Cardiac fibroblast (primary cell): ENCODE data around the gene MVB12B.
"Not testable (repeated sequence)": the region's sequence is repeated elsewhere in the genome, so short reads cannot be mapped to it uniquely, and the experiment has no call there.

Experiments used
- DNase-seq, 2 donors: peaks; one replicate each; pipeline versions ENCODE4 v3.0.0 to v3.0.0-alpha.2; 2010; ENCODE audit warnings: low read depth in 2 of 2
- H3K4me3 ChIP-seq, 2 donors: replicated peaks in 1 of 2; 1 replicate in 1 of 2; 2 replicates in 1 of 2; pipeline ENCODE4 v1.5.1; 2011; ENCODE audit warnings: low read depth in 2 of 2, low read length in 2 of 2, mild to moderate bottlenecking in 2 of 2, moderate library complexity in 1 of 2
- TF ChIP-seq, protein P1 (sequence below): IDR thresholded peaks from one replicate; pipeline ENCODE4 v1.5.1; 2011; ENCODE audit warnings: low read depth, mild to moderate bottlenecking, low read length, inconsistent platforms

MVB12B gene, protein sequence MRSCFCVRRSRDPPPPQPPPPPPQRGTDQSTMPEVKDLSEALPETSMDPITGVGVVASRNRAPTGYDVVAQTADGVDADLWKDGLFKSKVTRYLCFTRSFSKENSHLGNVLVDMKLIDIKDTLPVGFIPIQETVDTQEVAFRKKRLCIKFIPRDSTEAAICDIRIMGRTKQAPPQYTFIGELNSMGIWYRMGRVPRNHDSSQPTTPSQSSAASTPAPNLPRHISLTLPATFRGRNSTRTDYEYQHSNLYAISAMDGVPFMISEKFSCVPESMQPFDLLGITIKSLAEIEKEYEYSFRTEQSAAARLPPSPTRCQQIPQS

DNA sequence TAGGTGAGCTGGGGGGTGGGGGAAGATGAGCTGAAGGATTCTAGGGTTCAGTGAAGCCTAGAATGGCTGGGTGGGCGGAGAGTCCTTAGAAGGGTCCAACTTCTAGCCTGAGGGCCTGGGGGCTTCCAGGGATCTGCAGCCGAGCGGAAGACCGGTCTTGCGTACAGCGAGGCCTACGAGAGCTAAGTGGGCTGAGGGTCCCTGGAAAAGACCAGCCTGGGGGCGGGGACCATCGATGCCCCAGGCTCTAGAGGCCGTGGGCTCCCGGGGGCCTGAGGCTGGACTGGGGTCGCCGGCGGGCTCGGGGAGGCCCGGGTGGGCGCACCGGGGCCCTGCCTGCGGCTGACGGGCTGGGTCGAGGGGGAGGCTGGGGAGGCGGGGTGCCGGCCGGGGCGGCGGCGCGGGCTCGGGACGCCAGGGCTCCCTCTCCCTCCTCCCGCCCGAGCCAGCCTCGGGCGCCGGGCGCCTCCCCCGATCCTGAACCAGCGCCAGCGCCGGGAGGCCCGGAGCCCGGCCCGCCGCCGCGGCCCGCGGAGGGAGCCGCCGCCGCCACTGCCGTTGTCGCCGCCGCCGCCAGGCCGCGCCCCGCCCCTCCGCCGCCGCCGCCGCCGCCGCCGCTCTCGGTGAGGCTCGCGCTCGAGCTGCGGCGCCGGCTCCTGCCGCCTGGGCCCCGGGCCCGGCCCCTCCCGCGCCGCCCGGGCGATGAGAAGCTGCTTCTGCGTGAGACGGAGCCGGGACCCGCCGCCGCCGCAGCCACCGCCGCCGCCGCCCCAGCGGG lies at the start of gene MVB12B:
MVB12B (plus strand) TSS at position 602 of the 778 bp plus-strand sequence; CDS start at position 703, 101 bp downstream.
- DNase-seq, result peak in 1 of 2 donors; percentile 37
- peak within 1 kb of the TSS; percentile 52 to 59 for H3K4me3 ChIP-seq
- TF ChIP-seq, protein P1, sequence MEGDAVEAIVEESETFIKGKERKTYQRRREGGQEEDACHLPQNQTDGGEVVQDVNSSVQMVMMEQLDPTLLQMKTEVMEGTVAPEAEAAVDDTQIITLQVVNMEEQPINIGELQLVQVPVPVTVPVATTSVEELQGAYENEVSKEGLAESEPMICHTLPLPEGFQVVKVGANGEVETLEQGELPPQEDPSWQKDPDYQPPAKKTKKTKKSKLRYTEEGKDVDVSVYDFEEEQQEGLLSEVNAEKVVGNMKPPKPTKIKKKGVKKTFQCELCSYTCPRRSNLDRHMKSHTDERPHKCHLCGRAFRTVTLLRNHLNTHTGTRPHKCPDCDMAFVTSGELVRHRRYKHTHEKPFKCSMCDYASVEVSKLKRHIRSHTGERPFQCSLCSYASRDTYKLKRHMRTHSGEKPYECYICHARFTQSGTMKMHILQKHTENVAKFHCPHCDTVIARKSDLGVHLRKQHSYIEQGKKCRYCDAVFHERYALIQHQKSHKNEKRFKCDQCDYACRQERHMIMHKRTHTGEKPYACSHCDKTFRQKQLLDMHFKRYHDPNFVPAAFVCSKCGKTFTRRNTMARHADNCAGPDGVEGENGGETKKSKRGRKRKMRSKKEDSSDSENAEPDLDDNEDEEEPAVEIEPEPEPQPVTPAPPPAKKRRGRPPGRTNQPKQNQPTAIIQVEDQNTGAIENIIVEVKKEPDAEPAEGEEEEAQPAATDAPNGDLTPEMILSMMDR, result no peak

DNA sequence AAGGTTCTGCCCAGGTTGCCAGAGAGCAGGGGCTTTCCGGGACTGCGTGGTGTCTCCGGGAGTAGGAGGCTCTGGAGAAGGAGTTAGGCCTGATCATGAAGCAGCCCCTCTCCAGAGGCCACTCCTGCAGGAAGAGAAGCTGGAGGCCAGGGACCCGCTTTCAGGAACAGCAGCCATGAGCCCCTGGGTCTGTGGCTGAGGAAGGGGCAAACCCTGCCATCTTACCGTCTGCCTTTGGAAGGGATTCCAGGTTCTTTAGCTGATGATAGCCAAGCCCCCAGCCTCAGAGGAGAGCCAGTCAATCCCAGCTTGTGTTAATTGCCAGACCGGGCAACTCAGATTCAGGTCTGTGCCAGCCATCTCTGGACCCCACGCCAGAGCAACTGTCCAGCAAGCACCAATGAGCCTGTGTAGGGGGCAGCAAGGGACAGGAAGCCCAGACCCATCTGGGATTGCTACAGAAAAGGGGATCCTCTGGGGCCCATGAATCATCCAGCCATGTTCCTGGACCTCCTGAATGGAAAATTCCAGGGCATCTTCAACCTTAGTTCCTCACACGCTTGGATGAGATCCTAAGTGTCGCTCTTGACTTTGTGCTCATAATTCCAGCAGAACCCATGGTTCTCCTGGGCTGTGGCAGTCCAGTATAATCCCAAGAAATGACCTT lies 42.7 kb upstream of the MVB12B start:
- TF ChIP-seq, protein P1, result no peak
- no peak for DNase-seq
- no peak overlapping the region for H3K4me3 ChIP-seq

DNA sequence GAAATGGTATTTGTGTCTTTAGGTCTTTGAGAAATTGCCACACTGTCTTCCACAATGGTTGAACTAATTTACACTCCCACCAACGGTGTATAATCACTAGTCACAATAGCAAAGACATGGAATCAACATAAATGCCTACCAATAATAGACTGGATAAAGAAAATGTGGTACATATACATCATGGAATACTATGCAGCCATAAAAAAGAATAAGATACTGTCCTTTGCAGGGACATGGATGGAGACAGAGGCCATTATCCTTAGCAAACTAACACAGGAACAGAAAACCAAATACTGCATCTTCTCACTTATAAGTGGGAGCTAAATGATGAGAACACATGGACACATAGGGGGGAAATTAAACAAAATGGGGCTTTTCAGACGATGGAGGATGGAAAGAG lies 41.0 kb upstream of the MVB12B start:
- DNase-seq, H3K4me3 ChIP-seq: not testable (repeated sequence)

DNA sequence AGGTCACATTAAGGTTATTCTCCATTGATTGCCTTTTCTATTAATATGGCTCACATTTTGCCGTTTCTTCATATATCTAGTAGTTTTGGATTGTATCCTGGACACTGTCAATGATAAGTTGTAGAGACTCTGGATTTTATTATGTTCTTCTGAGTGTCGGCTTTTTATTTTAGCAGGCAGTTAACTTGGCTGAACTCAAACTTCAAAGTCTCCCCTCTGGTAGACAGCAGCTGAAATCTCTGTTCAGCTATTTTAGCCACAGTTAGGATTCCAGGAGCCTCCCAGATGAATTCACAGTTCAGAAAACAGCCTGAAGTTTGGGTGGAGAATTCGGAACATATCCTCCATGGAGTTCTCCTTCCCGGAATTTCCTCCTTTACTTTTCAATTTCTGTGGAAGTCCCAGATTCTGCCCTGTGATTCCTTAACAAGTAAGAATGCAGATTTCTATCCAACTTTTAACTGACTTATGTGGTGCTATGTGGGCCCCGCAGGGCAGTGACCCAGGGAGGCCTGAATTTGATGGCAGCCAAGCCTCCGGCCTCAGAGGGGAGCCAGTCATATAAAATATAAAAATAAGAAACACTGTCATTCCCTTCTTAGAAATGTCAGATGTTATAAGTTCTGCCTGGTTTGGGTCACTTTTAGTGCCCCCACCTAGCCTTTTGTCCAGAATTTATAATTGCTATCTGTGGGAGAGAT lies 39.3 kb upstream of the MVB12B start:
- TF ChIP-seq, protein P1, result no peak
- DNase-seq, result no peak
- no peak overlapping the region for H3K4me3 ChIP-seq

DNA sequence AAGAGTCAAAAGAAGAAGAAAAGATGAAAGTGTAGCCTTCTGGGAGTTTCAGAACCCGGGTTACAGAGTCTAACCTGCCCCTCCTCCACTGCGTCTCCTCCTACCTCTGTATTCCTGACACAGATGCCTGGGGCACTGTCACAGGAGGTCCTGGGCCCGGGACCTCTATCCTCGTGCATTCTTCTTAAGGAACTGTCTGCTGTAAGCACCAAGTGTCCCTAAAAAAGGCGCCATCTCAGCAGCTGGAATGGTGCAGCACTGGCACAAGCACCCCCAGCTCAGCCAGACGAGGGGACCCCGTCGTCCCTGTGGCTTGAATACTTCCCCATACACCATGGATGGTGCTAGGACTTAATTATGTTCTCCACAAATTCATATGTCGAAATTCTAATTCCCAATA lies 35.8 kb upstream of the MVB12B start:
- DNase-seq, result no peak
- TF ChIP-seq, protein P1, result no peak

DNA sequence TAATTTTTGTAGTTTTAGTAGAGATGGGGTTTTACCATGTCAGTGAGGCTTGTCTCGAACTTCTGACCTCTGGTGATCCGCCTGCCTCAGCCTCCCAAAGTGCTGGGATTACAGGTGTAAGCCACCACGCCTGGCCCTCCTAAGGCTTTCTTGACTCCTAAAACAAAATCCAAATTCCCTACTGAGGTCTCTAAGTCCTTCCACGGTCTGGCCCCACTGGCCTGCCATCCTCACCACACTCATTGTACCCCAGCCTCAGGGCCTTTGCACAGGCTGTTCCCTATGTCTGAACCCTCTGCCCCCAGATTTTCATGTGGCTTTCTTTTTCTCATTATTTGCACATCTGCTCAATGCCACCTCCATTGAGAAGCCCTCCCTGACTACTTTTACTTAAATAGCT lies 34.7 kb upstream of the MVB12B start:
- TF ChIP-seq, protein P1, result no peak
- DNase-seq, result no peak
- H3K4me3 ChIP-seq, result no peak overlapping the region

More for the DNA sequence above, 35.8 kb upstream of the MVB12B start:
- no peak overlapping the region for H3K4me3 ChIP-seq
